ENCODE measurements around the gene CAPZB. TPM values are rescaled to one million over a fixed set of nuclear protein-coding genes. Genes with fewer than 3 reads are reported as not detected.
A peak's percentile ranks its signal among the peaks of the same experiment; 100 is the strongest.

CAPZB gene
- total RNA-seq, 2 experiments from 2014 or later, result 492 to 518 TPM

DNA sequence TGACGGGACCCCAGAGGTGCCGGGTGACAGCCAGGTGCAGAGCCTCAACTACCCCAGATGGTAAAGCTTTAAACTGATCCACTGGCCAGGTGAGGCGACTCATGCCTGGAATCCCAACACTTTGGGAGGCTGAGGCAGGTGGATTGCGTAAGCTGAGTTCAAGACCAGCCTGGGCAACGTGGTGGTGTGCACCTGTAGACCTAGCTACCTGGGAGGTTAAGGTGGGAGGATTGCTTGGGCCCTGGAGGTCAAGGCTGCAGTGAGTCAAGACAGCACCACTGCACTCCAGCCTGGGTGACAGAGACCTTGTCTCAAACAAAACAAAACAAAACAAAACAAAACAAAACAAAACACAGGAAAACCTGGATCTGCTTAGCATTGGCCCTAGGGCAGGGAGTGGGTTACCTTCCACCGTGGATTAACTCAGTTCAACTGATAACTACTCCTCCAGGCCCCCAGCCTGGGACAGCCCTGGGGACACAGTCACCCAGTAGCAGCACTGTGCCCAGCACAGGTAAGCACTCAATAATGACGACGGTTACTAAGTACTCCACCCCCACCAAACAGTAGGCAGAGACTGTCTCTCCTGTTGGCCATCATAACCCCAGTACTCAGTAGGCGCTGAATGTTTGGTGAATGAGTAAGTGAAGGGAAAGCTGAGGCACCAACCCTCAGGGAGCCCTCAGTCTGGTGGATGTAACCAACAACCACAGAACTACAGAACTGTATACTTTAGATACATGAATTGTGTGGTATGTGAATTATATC lies 151.6 kb downstream of the CAPZB start:
- DNase-seq (no peak), ATAC-seq (no peak)
- no peak overlapping the region for H3K27ac Mint-ChIP-seq
- H3K4me1 Mint-ChIP-seq (ENCODE audit: low read depth), result peaks cover 1% of the 10 kb centered on the region
- ChIA-PET POLR2A (no interaction called here), CTCF (interaction anchor here (1.1 kb wide), 1 partner anchor 248 kb away, joined by 4 read pairs; no protein-coding TSS in a partner anchor)
- no peaks in the 10 kb centered on the region for H3K9me3 Mint-ChIP-seq (ENCODE audit: insufficient read depth)
- no peaks in the 10 kb centered on the region for H3K27me3 Mint-ChIP-seq (ENCODE audit: low read depth)
- H3K36me3 Mint-ChIP-seq (ENCODE audit: low read depth), result peaks cover 11% of the 10 kb centered on the region
- no peak overlapping the region for H3K4me3 Mint-ChIP-seq

DNA sequence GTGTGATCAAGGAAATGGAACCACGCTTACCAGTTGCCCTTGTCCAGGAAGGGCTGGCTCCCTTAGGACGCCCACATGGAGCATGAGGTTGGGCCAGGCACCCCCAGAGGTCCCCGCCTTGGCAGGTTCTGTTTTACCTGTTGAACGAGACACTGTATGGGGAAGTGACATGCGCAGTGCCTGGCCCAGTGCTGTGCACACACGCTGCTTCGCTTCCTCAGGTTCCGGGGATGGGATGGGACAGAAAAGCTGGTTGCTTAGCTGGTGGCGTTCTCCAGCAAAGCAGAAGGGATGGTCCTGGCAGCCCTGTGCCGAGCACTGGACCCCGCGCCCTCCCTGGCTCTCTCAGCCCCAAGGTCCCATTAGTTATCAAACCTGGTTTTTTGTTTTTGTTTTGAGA lies 152.5 kb downstream of the CAPZB start:
- peaks cover 5% of the 10 kb centered on the region for H3K36me3 Mint-ChIP-seq (ENCODE audit: low read depth)
- H3K27me3 Mint-ChIP-seq (ENCODE audit: low read depth), result no peaks in the 10 kb centered on the region
- H3K4me1 Mint-ChIP-seq (ENCODE audit: low read depth), result peaks cover 1% of the 10 kb centered on the region
- H3K4me3 Mint-ChIP-seq, result no peak overlapping the region
- CTCF ChIA-PET, result no interaction called here
- ATAC-seq (no peak), DNase-seq (no peak)
- POLR2A ChIA-PET, result no interaction called here
- H3K9me3 Mint-ChIP-seq (ENCODE audit: insufficient read depth), result no peaks in the 10 kb centered on the region
- H3K27ac Mint-ChIP-seq, result no peak overlapping the region

DNA sequence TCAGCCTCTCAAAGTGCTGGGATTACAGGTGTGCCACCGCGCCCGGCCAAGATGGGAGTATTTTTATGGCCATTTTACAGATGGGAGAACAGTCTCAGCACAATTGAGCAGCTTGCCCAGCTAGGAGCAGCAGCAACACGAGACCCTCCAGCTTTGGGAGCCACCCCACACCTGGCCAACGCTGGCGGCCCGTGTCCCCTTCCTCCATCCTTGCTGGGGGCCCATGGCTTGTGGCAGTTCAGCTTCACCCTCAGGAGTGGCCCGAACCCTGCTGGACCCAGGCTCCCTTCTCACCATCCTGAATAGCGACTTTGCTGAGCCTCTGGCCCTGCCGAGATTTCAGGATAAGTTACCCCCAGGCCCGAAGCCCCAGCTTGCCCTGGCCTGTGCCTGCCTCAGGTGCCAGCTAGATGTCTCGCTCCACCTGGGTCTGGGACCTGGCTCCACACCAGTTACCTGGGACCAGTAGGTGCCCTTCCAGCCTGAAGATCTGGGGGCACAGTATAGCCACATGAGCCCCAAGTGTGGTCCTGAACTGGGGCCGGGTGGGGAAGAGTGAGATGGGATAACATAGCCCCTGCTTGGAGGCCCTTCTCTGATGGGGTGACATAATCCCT lies 154.0 kb downstream of the CAPZB start:
- H3K27me3 Mint-ChIP-seq (ENCODE audit: low read depth), result no peaks in the 10 kb centered on the region
- ATAC-seq, result no peak
- POLR2A ChIA-PET, result interaction anchor here (1.2 to 1.3 kb wide), 2 partner anchors 17 kb away, joined by 3 read pairs; no protein-coding TSS in a partner anchor

DNA sequence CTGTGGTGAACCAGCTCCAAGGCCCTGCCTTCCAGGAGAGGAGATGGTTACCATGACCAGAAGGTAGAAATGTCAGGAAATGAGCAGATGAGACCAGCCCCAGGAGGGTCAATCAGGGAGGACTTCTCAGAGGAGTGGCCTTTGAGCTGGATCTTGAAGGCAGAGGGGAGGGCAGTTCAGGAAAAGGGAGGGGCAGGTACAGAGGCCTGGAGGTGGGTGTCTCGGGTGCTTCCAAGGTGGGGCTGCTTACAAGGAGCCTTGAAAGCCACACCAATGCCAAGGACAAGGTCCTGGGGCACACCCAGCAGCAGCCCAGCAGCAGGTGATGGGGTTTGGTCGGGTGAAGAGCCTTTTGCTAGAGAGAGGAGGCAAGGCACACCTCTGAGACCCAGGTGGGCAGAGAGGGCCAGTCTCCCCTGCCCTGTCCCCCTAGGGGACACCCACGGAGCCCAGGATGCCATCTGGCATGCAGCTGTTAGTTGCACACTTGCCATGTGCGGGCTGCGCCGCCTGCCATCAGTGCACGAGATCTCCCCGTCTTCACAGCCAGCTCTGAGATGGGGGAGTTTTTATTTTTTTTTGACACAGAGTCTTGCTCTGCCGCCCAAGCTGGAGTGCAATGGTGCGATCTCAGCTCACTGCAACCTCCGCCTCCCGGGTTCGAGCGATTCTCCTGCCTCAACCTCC lies 154.7 kb downstream of the CAPZB start:
- ChIA-PET CTCF (interaction anchor here (0.6 to 1.4 kb wide), 2 partner anchors 17 to 60 kb away, joined by 3 read pairs; no protein-coding TSS in a partner anchor), POLR2A (interaction anchor here (1.3 kb wide), 1 partner anchor 18 kb away, joined by 3 read pairs; no protein-coding TSS in a partner anchor)
- Mint-ChIP-seq H3K9me3 (ENCODE audit: insufficient read depth) (no peaks in the 10 kb centered on the region), H3K4me3 (no peak overlapping the region), H3K27ac (no peak overlapping the region), H3K27me3 (ENCODE audit: low read depth) (no peaks in the 10 kb centered on the region), H3K36me3 (ENCODE audit: low read depth) (no peaks in the 10 kb centered on the region), H3K4me1 (ENCODE audit: low read depth) (no peaks in the 10 kb centered on the region)
- no peak for DNase-seq
- ATAC-seq, result no peak

More for the DNA sequence above, 154.0 kb downstream of the CAPZB start:
- Mint-ChIP-seq H3K4me1 (ENCODE audit: low read depth) (no peaks in the 10 kb centered on the region), H3K4me3 (no peak overlapping the region), H3K27ac (no peak overlapping the region), H3K9me3 (ENCODE audit: insufficient read depth) (no peaks in the 10 kb centered on the region), H3K36me3 (ENCODE audit: low read depth) (no peaks in the 10 kb centered on the region)
- DNase-seq, result no peak
- CTCF ChIA-PET, result no interaction called here

DNA sequence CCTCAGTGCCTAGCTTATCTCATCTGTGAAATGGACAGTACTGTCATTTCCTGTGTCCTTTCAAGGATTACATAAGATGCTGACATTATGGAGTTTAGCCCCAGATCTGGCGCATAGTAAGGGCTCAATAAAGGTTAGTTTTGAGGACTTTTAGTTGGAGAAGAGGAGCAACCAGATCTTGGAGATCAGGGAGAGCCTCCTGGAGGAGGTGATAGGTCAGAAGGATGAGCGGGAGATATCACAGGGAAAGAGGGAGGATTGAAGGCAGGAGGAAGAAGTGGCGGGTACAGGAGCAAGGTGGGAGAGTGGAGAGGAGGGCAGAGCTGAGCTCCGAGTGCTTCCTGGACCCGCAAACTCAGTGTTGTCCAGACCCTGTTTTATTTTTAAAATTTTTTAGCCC lies 155.7 kb downstream of the CAPZB start:
- no peak for DNase-seq
- Mint-ChIP-seq H3K36me3 (ENCODE audit: low read depth) (no peaks in the 10 kb centered on the region), H3K4me1 (ENCODE audit: low read depth) (no peaks in the 10 kb centered on the region), H3K27me3 (ENCODE audit: low read depth) (no peaks in the 10 kb centered on the region), H3K27ac (peak overlapping the region; percentile 32), H3K4me3 (no peak overlapping the region), H3K9me3 (ENCODE audit: insufficient read depth) (no peaks in the 10 kb centered on the region)
- POLR2A ChIA-PET, result no interaction called here
- CTCF ChIA-PET, result interaction anchor here (0.6 to 1.4 kb wide), 2 partner anchors 16 to 61 kb away, joined by 3 read pairs; no protein-coding TSS in a partner anchor
- no peak for ATAC-seq

DNA sequence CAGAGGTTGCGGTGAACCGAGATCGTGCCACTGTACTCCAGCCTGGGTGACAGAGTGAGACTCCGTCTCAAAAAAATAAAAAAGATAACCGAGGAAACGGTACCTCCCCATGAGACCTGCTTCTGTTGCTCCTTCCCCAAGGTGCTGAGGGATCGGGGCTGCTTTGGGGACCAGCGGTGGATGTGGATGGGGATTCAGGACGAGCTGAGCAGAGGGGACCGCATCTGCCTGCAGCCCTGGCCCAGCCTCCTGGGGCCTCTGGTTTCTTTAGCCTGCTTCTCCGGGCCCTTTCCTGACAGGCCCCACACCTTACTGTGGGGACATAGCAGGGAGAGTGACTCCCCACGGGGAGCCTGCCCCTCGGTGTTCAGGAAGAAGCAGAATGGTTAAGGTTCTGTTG lies 156.2 kb downstream of the CAPZB start:
- no peaks in the 10 kb centered on the region for H3K9me3 Mint-ChIP-seq (ENCODE audit: insufficient read depth)
- H3K4me1 Mint-ChIP-seq (ENCODE audit: low read depth), result no peaks in the 10 kb centered on the region
- DNase-seq (no peak), ATAC-seq (no peak)
- ChIA-PET POLR2A (no interaction called here), CTCF (interaction anchor here (1.4 kb wide), 1 partner anchor 16 kb away, joined by 3 read pairs; no protein-coding TSS in a partner anchor)
- H3K36me3 Mint-ChIP-seq (ENCODE audit: low read depth), result no peaks in the 10 kb centered on the region
- no peak overlapping the region for H3K27ac Mint-ChIP-seq
- no peaks in the 10 kb centered on the region for H3K27me3 Mint-ChIP-seq (ENCODE audit: low read depth)
- H3K4me3 Mint-ChIP-seq, result no peak overlapping the region

DNA sequence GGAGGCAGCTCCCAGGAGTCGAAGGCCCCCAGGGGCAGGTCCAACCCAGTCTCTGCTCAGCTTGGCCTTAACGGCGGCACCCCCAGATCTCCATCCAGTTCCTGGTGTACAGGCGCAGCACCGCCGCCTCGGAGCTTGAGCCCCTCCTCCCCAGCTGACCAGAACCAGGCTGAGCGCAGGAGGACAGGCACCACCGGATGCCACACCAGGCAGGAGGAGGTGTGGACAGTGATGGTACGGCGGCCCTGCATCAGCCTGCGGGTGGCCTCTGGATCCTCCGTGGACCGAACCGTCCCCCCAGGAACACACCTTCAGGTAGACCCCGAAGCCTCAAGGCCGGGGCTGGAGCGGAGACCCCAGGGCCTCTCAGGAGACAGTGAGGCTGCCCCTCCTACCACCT lies 156.9 kb downstream of the CAPZB start:
- ATAC-seq, result no peak
- DNase-seq, result no peak
- H3K27me3 Mint-ChIP-seq (ENCODE audit: low read depth), result no peaks in the 10 kb centered on the region
- no peaks in the 10 kb centered on the region for H3K9me3 Mint-ChIP-seq (ENCODE audit: insufficient read depth)
- H3K36me3 Mint-ChIP-seq (ENCODE audit: low read depth), result no peaks in the 10 kb centered on the region
- ChIA-PET POLR2A (no interaction called here), CTCF (no interaction called here)
- no peak overlapping the region for H3K4me3 Mint-ChIP-seq
- H3K4me1 Mint-ChIP-seq (ENCODE audit: low read depth), result no peaks in the 10 kb centered on the region
- H3K27ac Mint-ChIP-seq, result no peak overlapping the region

DNA sequence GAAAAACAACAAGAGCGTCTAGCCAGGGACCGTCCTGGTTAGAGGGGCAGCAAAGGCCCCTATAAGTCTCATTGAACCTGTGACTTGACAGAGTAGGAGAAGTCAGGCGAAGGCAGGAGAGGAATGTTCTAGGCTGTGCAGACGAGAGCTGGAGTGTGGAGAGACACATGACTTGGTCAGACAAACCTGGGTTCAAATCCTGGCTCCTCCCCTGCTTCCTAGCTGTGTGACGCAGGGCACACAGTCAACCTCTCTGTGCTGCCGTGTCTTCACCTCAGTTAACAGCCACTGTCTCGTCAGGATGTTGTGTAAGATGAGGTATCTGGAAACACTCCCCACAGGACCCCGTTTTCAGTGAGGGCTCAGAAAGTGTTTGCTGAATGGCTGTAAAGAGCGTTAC lies 157.6 kb downstream of the CAPZB start:
- no peak for DNase-seq
- Mint-ChIP-seq H3K4me1 (ENCODE audit: low read depth) (no peaks in the 10 kb centered on the region), H3K36me3 (ENCODE audit: low read depth) (no peaks in the 10 kb centered on the region), H3K27ac (no peak overlapping the region), H3K9me3 (ENCODE audit: insufficient read depth) (no peaks in the 10 kb centered on the region), H3K4me3 (no peak overlapping the region), H3K27me3 (ENCODE audit: low read depth) (no peaks in the 10 kb centered on the region)
- ATAC-seq, result no peak
- ChIA-PET CTCF (no interaction called here), POLR2A (no interaction called here)

DNA sequence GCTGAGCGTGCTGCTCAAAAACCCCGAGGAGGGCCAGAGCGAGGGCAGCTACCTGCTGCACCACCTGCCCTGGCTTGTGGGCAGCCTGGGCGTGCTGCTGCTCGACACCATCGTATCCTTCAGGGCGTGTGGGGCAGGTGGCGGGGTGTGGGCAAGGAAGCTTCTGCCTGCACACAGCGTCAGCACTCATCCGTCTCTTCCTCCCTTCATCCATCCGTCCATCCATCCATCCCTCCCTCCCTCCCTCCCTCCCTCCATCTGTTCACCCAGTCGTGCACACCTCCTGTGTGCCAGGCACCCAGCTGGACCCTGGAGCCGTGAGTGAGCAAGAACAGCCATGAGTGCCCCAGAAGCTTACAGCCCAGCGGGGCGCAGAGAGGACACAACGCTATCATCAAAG lies 158.0 kb downstream of the CAPZB start:
- Mint-ChIP-seq H3K4me3 (no peak overlapping the region), H3K4me1 (ENCODE audit: low read depth) (no peaks in the 10 kb centered on the region), H3K27me3 (ENCODE audit: low read depth) (no peaks in the 10 kb centered on the region), H3K9me3 (ENCODE audit: insufficient read depth) (no peaks in the 10 kb centered on the region), H3K36me3 (ENCODE audit: low read depth) (no peaks in the 10 kb centered on the region), H3K27ac (no peak overlapping the region)
- CTCF ChIA-PET, result no interaction called here
- no peak for ATAC-seq
- no peak for DNase-seq
- POLR2A ChIA-PET, result no interaction called here

DNA sequence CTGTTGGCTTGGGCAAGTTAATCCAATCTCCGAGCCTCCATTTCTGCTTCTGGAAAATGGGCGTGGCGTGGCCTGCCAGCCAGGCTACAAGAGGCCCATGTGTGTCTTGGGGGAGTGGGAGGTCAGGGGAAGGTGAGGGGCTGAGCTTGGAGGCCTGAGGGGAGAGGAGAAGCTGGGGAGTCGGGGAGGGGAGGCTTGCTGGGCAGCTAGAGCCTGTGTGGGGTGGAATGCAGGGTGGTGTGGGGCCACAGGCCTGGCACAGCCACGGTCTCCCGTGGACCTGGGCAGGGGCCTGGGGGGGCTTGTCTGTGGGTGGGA lies 158.6 kb downstream of the CAPZB start:
- H3K27ac Mint-ChIP-seq, result no peak overlapping the region
- no peak overlapping the region for H3K4me3 Mint-ChIP-seq

DNA sequence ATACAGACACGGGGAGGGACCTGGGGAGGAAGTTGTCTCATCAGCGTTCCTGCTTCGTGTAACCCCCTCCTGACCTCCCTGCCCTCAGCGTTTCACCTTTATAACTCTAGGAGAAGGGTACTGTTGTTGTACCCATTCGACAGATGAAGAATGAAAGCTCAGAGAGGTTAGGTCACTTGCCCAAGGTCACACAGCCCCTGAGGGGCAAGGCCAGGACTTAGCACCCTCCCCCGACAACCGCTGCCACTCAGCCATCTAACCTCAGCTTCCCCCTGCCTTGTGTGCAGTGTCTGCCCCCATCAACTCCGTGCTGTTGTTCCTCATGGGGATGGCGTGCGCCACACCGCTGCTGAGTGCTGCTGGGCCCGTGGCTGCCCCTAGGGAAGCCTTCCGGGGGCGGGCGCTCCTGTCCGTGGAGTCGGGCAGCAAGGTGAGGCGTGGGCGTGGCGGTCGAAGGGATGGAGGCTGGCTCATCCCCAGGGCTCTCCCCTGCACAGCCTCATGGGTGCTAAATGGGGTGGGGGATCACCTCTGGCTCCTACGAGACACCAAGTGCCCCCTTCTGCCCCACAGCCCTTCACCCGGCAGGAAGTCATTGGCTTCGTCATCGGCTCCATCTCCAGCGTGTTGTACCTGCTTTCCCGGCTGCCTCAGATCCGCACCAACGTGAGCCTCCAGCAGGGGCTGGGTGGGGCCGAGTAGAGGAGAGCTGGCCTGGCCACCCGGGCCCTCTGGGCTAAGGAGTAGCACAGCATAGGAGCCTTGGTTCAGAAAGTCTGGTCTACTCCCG lies 159.2 kb downstream of the CAPZB start:
- no peaks in the 10 kb centered on the region for H3K4me1 Mint-ChIP-seq (ENCODE audit: low read depth)
- no peaks in the 10 kb centered on the region for H3K27me3 Mint-ChIP-seq (ENCODE audit: low read depth)
- no peak for ATAC-seq
- no peak overlapping the region for H3K27ac Mint-ChIP-seq
- ChIA-PET CTCF (interaction anchor here (0.9 kb wide), 1 partner anchor 257 kb away, joined by 3 read pairs; no protein-coding TSS in a partner anchor), POLR2A (interaction anchor here (0.7 kb wide), 1 partner anchor 50 kb away, joined by 3 read pairs; no protein-coding TSS in a partner anchor)
- H3K9me3 Mint-ChIP-seq (ENCODE audit: insufficient read depth), result no peaks in the 10 kb centered on the region
- no peak overlapping the region for H3K4me3 Mint-ChIP-seq
- H3K36me3 Mint-ChIP-seq (ENCODE audit: low read depth), result no peaks in the 10 kb centered on the region
- DNase-seq, result no peak

More for the DNA sequence above, 158.6 kb downstream of the CAPZB start:
- H3K36me3 Mint-ChIP-seq (ENCODE audit: low read depth), result no peaks in the 10 kb centered on the region
- no peaks in the 10 kb centered on the region for H3K9me3 Mint-ChIP-seq (ENCODE audit: insufficient read depth)
- no peaks in the 10 kb centered on the region for H3K27me3 Mint-ChIP-seq (ENCODE audit: low read depth)
- H3K4me1 Mint-ChIP-seq (ENCODE audit: low read depth), result no peaks in the 10 kb centered on the region
- POLR2A ChIA-PET, result no interaction called here
- ATAC-seq (no peak), DNase-seq (no peak)
- CTCF ChIA-PET, result no interaction called here
